Measurements from ENCODE around the gene CSRP1. TPM values are rescaled to one million over a fixed set of nuclear protein-coding genes. Genes with fewer than 3 reads are reported as not detected.

Gene CSRP1
- total RNA-seq, 6 experiments from 2014 or later = 540 to 614 (median 577) TPM

DNA sequence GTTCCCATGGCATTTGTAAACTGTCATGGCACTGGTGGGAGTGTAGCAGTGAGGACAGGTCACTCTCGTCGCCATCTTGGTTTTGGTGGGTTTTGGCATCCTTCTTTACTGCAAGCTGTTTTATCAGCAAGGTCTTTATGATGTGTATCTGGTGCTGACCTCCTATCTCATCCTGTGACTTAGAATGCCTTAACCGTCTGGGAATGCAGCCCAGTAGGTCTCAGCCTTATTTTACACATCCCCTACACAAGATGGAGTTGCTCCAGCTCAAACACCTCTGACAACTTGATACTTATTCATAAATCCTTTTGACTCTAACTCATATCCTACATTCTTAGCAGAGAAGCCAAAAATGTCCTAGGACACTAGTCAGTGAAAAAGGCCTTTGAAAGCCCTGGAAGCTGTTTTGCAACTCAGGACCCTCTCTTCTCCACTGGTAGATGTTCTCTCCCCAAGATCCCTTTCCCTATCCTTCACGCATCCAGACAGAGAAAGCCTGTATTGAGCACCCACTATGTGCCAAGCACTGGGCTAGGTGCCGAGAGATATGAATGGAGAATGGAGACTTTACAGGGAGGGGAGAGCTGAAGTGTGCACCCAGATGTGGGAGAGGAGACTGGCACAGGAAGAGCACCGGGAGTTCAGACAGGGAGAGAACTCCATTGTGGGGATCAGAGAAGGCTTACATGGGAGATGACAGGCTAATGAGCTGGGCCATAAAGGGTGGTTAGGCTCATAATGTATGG, 6.7 kb upstream of the CSRP1 start:
- H3K27me3 Mint-ChIP-seq (ENCODE audit: insufficient read depth) = peaks cover 2% of the 10 kb centered on the region; the same call in 1 of the 2 replicates
- peaks cover 76% of the 10 kb centered on the region for H3K4me1 Mint-ChIP-seq (ENCODE audit: low read depth)
- H3K4me3 Mint-ChIP-seq = no peak overlapping the region
- no peaks in the 10 kb centered on the region for H3K36me3 Mint-ChIP-seq (ENCODE audit: low read depth)
- DNase-seq = no peak
- no peaks in the 10 kb centered on the region for H3K9me3 Mint-ChIP-seq
- H3K27ac Mint-ChIP-seq = peak overlapping the region; percentile 69
- TF ChIP-seq, protein P1, sequence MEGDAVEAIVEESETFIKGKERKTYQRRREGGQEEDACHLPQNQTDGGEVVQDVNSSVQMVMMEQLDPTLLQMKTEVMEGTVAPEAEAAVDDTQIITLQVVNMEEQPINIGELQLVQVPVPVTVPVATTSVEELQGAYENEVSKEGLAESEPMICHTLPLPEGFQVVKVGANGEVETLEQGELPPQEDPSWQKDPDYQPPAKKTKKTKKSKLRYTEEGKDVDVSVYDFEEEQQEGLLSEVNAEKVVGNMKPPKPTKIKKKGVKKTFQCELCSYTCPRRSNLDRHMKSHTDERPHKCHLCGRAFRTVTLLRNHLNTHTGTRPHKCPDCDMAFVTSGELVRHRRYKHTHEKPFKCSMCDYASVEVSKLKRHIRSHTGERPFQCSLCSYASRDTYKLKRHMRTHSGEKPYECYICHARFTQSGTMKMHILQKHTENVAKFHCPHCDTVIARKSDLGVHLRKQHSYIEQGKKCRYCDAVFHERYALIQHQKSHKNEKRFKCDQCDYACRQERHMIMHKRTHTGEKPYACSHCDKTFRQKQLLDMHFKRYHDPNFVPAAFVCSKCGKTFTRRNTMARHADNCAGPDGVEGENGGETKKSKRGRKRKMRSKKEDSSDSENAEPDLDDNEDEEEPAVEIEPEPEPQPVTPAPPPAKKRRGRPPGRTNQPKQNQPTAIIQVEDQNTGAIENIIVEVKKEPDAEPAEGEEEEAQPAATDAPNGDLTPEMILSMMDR (IDR thresholded peaks at IDR 0.05) = no peak

DNA sequence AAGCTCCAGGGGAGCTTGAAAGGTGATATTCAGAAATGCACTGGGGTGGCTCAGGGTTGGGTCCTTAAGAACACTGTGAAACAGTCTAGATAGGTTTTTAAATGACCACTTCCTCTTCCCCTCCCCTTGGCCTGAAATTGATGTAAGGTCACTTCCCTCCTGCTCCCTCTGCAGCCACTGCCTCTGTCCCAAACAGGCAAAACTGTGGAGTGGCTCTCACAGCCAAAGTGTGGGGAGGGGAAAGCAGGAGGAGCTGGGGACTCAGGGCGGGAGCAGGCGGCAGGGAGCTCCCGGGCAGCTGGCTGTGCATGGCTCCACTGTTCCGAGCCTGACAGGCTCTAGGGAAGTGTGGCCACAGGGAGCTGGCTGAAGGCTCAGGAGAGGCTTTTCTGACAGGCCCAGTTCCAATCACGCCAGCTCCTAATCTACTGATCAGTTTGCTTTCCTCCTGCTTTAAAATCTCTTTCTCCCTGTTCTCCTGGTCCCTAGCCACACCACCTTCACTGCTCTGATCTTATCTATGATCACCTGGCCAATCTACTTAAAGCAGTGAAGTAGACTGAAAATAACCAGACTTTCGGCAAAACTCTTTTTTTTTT, 5.1 kb upstream of the CSRP1 start:
- H3K27me3 Mint-ChIP-seq (ENCODE audit: insufficient read depth) = peaks cover 2% of the 10 kb centered on the region; the same call in 1 of the 2 replicates
- H3K4me1 Mint-ChIP-seq (ENCODE audit: low read depth) = peaks cover 79% of the 10 kb centered on the region
- no peak for DNase-seq
- H3K36me3 Mint-ChIP-seq (ENCODE audit: low read depth) = no peaks in the 10 kb centered on the region
- H3K9me3 Mint-ChIP-seq = no peaks in the 10 kb centered on the region
- no peak overlapping the region for H3K27ac Mint-ChIP-seq
- no peak overlapping the region for H3K4me3 Mint-ChIP-seq
- TF ChIP-seq, protein P1 (IDR thresholded peaks at IDR 0.05) = no peak

DNA sequence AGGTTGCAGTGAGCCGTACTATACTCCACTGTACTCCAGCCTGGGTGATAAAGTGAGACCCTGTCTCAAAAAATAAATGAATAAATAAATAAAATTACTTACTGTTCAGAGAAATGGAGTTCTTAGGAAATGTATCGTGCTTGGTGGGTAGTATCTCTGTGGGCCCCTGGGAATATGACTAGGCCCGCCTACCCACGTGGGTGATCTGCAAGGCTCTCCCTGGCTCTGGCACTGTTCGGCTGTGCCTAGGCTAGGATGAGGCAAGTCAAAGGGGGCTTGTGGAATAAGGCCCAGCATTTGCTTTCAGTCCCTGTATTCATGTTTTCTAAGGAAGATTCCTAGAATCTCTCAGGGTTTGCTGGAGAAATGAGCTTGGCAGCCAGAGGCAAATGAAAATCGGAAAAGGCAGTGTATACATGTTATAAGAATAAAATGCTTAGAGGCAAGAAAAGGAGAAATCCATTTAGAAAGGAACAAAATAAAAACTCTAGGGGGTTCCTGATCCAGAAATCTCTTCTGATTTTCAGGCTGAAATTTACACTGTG, 4.5 kb upstream of the CSRP1 start:
- Mint-ChIP-seq H3K27ac (no peak overlapping the region), H3K4me1 (ENCODE audit: low read depth) (peaks cover 76% of the 10 kb centered on the region), H3K27me3 (ENCODE audit: insufficient read depth) (peaks cover under 1% of the 10 kb centered on the region; the same call in 1 of the 2 replicates), H3K36me3 (ENCODE audit: low read depth) (peaks cover 2% of the 10 kb centered on the region), H3K9me3 (no peaks in the 10 kb centered on the region), H3K4me3 (no peak overlapping the region)
- no peak for DNase-seq
- TF ChIP-seq, protein P1 (IDR thresholded peaks at IDR 0.05) = no peak

DNA sequence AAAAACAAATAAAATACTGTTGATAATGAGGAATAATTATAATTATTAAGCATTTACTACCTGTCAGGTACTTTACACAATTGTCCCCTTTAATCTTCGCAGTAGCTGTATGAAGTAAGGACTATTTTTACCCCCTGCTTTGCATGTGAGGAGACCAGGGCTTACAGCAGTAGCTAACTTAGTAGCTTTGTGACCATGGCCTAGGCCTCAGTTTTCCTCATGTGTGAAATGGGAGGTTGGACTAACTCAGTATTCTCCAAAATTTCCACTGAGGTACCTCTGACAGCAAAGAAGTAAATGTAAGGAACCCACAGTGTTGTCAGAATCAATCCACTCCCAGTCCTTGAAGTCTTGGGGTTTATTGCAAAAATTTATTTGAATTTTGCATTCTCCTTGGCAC, 3.8 kb upstream of the CSRP1 start:
- no peak for DNase-seq
- Mint-ChIP-seq H3K4me3 (no peak overlapping the region), H3K9me3 (no peaks in the 10 kb centered on the region), H3K4me1 (ENCODE audit: low read depth) (peaks cover 75% of the 10 kb centered on the region), H3K36me3 (ENCODE audit: low read depth) (peaks cover 9% of the 10 kb centered on the region), H3K27me3 (ENCODE audit: insufficient read depth) (no peaks in the 10 kb centered on the region; the same call in 1 of the 2 replicates), H3K27ac (no peak overlapping the region)
- TF ChIP-seq, protein P1 (IDR thresholded peaks at IDR 0.05) = no peak

DNA sequence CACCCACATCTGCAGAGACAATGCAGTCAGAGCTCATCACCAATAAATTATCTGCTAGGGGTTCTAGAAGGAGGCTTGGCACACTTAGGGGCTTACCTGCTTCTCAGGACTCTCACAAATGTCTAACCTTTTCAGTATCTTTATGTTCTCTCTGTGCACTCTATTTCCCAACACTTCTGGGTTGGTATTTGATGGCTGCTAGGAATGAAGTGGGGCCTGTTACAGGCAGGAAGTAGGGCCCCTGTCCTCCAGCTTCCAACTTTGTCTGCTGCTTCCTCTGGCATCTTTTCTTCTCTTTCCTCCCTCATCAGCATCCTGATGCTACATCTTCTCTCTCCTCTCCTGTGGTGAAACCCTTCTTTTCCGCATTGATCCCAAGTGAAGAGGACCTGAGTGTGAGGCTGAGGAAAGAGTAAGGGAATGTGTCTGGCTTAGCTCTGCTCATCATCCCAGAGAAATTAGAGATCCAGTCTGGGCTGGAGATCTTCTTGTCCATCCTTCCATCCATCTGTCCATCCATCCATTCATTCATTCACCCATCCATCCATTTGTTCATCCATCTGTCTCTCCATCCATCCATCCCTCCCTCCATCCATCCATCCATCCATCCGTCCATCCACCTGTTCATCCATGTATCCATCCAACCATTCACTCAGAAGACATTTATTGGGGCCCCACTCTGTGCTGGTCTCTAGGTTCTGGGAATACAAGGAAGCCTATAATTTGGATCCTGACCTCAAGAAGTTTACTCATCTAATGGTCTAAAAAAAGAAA, 2.9 kb upstream of the CSRP1 start:
- Mint-ChIP-seq H3K9me3 (no peaks in the 10 kb centered on the region), H3K4me3 (0 out of 2 replicates have a peak overlapping the region, but pooled peaks have one; percentile 6), H3K27ac (peak overlapping the region; percentile 79), H3K27me3 (ENCODE audit: insufficient read depth) (peaks cover 4% of the 10 kb centered on the region), H3K4me1 (ENCODE audit: low read depth) (peaks cover 76% of the 10 kb centered on the region), H3K36me3 (ENCODE audit: low read depth) (peaks cover 16% of the 10 kb centered on the region)
- TF ChIP-seq, protein P1 (IDR thresholded peaks at IDR 0.05) = no peak
- DNase-seq = no peak
